Stimulated activated CD4-positive, alpha-beta T cell treated with anti-CD3 and anti-CD28 coated beads, TNF-alpha, amount 100 ng/mL, for 4 hours (primary cell): ENCODE results near the gene MEGF8.

Experiments used
- DNase-seq, 3 experiments: peaks; one replicate each; pipeline ENCODE4 v3.0.0-alpha.2; 2020; ENCODE audit warnings: low read depth in 3 of 3

Gene MEGF8

GRCh38 chr19:42356686-42357085 lies 31.3 kb downstream of the MEGF8 start:
- DNase-seq = no peak

GRCh38 chr19:42357290-42357689 lies 31.9 kb downstream of the MEGF8 start:
- DNase-seq = no peak

- no peak for DNase-seq
These were observed 35.5 kb downstream of the MEGF8 start for GRCh38 chr19:42360787-42361544.

- no peak for DNase-seq
These were observed 36.1 kb downstream of the MEGF8 start for GRCh38 chr19:42361545-42361910.

GRCh38 chr19:42362342-42362741 lies 36.9 kb downstream of the MEGF8 start:
- no peak for DNase-seq

- DNase-seq = no peak
These were observed 37.5 kb downstream of the MEGF8 start for GRCh38 chr19:42362891-42363440.

- DNase-seq = no peak
These were observed 38.3 kb downstream of the MEGF8 start for GRCh38 chr19:42363614-42364346.

- DNase-seq = no peak
These were observed 41.2 kb downstream of the MEGF8 start for GRCh38 chr19:42366673-42367072.

- DNase-seq = no peak
These were observed 42.5 kb downstream of the MEGF8 start for GRCh38 chr19:42367929-42368328.

GRCh38 chr19:42368360-42368759 lies 42.9 kb downstream of the MEGF8 start:
- no peak for DNase-seq

GRCh38 chr19:42368765-42369164 lies 43.3 kb downstream of the MEGF8 start:
- no peak for DNase-seq

- no peak for DNase-seq
These were observed 44.1 kb downstream of the MEGF8 start for GRCh38 chr19:42369433-42370067.

- no peak for DNase-seq
These were observed 44.7 kb downstream of the MEGF8 start for GRCh38 chr19:42370068-42370520.

- no peak for DNase-seq
These were observed 45.3 kb downstream of the MEGF8 start for GRCh38 chr19:42370626-42371175.

- no peak for DNase-seq
These were observed 49.5 kb downstream of the MEGF8 start for GRCh38 chr19:42374826-42375376.

GRCh38 chr19:42375415-42376176 lies 50.2 kb downstream of the MEGF8 start:
- no peak for DNase-seq

- DNase-seq = no peak
These were observed 50.7 kb downstream of the MEGF8 start for GRCh38 chr19:42376177-42376555.

- no peak for DNase-seq
These were observed 53.1 kb downstream of the MEGF8 start for GRCh38 chr19:42378225-42379215.

- DNase-seq = no peak
These were observed 54.7 kb downstream of the MEGF8 start for GRCh38 chr19:42380155-42380554.
